Hippocampal formation (tissue), 2 donors: ENCODE data around the gene TBC1D8B.
"Not testable (repeated sequence)": the region's sequence is repeated elsewhere in the genome, so short reads cannot be mapped to it uniquely, and the experiment has no call there.

ENCODE experiments used
- DNase-seq, 2 donors: peaks; one replicate each; lab custom pipeline; 2025; lab: John Stamatoyannopoulos, UW

TBC1D8B gene

DNA sequence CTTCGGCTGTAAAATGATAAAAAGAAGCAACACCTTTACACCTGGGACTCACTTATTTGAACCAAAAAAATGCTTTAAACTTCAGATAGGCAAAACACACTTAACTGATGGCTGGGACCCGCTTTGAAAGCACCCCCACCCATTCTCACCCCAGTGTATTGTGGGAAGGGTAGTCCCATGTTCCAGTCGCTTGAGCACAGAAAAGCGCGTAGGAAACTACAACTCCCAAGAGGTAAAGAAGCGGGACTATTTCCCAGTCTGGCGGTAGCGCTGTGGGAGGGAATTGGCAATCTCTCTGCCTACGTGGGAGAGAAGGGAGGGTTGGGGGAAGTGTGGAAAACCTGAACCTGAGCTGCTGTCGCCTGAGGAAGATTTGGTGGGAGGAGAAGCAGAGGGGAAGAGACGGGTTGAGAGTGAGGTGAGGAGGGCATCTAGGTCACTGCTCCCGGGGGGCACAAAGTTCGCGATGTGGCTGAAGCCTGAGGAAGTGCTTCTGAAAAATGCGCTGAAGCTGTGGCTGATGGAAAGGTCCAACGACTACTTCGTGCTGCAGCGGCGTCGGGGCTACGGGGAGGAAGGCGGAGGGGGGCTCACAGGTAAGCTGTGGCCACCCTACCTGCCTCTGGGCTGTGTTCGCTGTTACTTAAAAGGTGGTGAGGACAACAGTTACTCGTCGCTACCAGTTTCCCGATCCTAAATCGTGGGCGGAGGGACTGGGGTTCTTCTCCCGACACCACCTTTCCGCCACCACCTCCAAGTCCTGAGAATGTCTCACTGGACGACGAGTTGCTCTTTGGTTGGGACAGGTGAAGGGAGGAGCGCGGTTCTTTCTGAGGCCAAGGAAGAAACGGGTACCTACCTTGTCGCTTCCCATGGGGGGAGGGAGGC lies at the start of gene TBC1D8B:
TBC1D8B (plus strand) TSS at position 286 of the 888 bp plus-strand sequence; CDS start at position 467, 181 bp downstream.
- DNase-seq, result peak; percentile 73 to 77

DNA sequence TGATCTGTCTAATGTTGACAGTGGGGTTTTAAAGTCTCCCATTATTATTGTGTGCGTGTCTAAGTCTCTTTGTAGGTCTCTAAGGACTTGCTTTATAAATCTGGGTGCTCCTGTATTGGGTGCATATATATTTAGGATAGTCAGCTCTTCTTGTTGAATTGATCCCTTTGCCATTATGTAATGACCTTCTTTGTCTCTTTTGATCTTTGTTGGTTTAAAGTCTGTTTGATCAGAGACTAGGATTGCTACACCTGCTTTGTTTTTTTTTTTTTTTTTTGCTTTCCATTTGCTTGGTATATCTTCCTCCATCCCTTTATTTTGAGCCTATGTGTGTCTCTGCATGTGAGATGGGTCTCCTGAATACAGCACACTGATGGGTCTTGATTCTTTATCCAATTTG lies 33.2 kb upstream of the TBC1D8B start:
- DNase-seq, result not testable (repeated sequence)

DNA sequence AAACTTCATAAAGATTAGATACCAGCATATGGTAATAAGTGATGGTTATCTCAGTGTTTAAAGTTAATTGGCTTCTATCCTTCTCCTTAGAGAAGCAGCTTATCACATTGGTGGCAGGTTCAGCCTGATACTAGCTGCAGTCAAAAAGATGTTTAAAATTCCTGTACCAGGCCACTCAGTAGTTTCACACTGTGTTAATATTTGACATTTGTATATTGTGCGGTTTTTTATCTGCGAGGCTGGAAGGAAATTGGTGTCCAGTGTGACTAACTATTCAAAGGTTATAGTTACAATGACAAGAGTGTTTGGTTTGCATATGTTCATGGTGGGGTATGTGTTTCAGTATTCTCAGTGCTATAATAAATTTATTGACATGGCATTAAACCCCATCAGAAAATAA lies 27.5 kb upstream of the TBC1D8B start:
- no peak for DNase-seq

DNA sequence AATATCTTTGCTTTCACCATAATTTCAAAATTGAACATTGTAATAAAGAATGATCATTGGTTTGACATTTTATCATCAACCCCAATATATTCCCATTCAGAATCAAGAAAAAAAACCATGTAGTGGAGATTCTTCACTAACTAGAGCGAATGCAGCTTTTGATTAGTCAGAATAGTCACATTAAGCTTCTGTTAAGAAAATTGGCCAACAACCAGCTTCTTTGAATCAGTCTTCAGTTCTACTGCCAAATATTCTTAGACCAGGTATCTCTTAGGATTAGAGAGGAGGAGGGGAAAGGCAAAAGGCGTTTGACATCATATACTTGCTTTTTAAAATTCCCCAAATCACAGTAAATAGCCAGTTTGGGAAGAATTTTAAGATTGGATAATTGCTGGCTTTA lies 22.2 kb upstream of the TBC1D8B start:
- no peak for DNase-seq

DNA sequence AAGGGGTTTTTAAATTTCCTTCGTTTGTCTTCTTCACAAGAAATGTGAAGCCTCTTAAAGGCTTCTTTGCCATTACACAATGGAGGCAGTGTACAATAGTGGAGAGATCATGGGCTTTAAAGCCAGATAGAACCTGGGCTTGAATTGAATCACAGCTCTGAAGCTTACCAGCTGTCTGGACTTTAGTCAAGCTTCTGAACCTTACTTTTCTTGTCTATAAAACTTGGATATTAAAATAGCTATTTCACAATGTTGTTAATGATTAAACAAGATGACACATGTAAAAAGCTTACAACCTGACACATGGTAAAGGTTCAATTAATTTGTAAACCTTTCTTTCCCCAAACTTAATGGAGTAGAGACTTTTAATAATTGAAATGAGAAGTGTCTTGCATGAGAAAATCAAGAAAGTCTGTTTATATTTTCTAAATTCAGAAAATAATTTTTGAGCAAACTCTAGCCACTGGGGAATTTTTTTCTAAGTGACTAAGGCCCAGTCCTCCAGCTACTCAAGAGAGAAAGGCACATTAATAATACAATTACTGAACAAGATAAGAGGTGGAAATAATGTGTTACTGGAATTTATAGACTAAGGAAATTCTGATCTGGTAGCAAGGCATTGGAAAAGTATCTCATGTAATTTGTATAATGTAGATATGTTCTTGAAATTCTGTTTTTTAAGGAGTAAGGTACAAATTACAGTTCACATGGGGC lies 21.7 kb upstream of the TBC1D8B start:
- no peak for DNase-seq

DNA sequence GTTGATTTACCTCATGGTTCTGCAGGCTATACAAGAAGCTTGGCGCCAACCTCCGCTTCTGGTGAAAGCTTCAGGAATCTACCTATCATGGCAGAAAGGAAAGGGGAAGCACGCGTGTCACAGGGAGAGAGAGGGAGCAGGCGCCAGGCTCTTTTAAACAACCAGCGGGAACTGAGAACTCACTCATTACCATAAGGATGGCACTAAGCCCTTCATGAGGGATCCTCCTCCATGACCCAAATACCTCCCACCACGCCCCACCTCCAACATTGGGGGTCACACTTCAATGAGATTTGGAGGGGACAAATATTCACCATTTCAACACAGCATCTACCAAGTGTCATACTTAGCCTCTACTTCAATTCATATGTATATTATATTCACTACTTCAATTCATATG lies 18.8 kb upstream of the TBC1D8B start:
- DNase-seq, result no peak

DNA sequence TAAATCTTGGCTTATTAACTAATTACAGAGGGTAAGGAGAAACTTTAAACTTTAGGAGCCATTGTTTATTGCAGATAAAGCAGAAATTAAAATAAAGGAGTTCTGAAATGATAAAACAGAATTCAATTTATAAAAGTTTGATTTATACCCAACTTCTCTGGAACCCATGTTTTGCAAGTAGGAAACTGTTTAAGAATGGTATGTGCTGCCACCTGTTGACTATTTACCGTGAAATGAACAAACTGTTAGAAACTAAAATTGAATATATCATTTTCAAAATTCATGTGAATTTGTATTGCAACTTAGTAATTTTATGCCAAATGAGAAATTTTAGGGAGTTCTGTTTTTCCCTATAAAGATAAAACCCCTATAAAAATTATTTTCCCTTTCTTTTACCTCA lies 11.0 kb upstream of the TBC1D8B start:
- DNase-seq, result no peak

DNA sequence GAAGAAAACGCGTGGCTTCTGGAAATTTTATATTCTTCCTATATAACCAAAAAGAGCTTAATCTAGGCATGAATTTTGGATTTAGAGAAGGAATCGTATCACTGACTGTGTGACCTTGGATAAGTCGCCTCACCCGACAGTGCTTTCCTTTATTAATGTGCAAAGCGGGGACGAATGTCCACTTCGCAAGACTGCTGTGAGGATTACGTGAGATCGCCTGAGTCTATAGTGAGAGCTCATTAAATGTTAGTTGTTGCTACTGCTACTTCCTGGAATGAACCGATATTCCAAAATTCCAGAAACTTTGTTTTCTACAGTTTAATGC lies 448 bp upstream of the TBC1D8B start:
- DNase-seq, result no peak

DNA sequence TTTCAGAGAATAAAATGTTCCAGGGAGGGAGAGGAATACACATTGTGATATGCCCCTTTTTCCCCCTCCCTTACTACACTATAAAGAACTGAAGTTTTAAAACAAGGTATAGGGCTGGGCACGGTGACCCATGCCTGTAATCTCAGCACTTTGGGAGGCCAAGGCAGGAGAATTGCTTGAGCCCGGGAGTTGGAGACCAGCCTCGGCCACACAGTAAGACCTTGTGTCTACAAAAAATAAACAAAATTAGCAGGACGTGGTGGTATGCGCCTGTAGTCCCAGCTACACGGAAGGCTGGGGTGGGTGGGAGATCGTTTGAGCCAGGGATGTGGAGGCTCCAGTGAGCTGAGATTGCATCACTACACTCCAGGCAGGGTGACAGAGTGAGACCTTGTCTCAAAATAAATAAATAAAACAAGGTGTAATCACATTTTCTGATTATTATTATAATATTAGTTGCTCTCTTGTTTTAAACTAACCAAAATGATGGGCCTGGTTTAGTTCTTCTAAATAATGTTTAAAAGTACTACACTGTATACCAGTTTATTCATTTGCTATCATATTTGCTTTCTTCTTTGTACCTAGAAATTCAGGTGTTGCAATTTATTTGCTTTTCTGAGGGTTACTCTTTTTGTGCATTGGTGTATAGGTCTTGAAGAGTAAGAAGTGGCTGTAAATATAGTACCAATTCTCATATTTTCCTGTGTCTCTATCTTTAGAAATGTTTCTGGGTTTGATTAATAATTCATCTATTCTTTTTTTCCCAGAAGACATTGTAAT lies 8.8 kb downstream of the TBC1D8B start:
- DNase-seq, result no peak

DNA sequence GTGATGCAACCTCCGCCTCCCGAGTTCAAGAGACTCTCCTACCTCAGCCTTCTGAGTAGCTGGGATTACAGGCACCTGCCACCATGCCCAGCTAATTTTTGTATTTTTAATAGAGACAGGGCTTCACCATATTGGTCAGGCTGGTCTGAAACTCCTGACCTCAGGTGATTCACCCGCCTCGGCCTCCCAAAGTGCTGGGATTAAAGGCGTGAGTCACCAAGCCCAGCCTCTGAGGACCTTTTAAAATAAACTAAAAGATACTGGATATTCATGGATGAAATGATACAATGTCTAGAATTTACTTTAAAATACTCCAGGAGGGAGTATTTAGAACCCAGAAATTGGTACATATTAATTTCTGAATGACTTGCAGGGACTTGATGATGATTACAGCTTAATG lies 10.5 kb downstream of the TBC1D8B start:
- DNase-seq, result not testable (repeated sequence)

DNA sequence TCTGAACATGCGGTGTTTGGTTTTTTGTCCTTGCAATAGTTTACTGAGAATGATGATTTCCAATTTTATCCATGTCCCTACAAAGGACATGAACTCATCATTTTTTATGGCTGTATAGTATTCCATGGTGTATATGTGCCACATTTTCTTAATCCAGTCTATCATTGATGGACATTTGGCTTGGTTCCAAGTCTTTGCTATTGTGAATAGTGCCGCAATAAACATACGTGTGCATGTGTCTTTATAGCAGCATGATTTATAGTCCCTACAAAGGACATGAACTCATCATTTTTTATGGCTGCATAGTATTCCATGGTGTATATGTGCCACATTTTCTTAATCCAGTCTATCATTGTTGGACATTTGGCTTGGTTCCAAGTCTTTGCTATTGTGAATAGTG lies 11.6 kb downstream of the TBC1D8B start:
- DNase-seq, result not testable (repeated sequence)

DNA sequence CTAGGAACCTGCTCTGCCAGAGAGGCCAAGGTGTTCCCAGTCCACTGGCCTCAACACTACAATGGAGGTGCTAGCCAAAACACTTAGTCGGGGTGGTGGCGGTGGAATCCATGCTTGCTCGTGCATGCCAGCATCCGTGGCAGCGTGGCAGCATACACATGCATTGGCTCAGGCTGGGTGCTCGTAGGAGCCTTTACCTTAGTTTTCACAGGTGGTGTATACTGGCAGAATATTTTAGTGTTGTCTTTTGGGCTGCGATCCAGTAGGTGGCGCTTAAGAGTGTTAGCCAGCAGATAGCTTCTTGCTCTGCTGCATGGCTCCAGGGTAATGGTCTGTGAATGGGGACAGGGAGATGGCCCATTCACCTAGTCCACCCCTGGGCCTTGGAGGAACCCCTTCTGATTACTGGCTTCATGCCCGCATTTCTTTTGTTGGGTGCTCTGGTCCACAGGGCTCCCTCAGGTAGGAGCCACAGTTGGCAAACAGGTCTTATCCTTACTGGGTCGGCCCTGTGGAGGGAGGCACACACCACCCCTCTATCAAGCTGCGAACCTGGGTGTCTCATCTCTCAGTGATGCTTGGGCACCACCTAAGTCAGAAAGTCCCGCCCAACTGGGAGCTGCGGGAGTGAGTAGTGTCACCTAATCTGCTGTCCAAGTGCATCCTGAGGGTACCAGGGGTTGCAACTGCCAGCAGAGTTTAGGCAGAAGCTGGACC lies 60.7 kb downstream of the TBC1D8B start:
- DNase-seq, result no peak

DNA sequence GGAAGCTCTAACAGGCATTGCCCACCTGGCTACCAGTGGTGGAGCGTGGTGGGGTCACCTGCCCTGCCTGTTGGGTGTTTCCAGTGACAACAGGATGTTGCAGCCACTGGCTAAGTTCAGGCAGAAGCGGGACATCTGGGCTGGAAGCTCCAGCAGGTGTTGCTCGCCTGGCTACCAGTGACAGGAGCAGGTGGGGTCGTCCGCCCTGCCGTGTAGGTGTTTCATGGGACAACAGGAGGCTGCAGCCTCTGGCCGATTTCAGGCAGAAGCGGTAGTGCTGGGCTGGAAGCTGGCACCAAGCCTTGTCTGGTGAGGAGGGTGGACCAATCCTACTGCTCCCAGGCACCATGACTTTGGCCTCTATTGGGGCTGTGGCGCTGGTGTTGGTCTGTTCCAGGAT lies 61.2 kb downstream of the TBC1D8B start:
- DNase-seq, result no peak

DNA sequence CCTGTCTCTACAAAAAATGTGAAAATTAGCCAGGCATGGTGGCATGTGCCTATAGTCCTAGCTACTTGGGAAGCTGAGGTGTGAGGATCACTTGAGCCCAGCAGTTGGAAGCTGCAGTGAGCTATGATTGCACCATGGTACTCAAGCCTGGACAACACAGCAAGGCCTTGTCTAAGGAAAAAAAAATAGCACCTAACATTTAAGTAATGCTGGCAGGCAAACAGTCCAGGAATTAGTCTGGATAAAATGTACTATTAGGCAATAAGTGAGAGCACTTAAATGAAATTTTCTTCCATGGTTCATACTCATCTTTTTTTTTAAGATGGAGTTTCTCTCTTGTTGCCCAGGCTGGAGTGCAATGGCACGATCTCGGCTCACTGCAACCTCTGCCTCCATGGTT lies 70.3 kb downstream of the TBC1D8B start:
- DNase-seq, result not testable (repeated sequence)

DNA sequence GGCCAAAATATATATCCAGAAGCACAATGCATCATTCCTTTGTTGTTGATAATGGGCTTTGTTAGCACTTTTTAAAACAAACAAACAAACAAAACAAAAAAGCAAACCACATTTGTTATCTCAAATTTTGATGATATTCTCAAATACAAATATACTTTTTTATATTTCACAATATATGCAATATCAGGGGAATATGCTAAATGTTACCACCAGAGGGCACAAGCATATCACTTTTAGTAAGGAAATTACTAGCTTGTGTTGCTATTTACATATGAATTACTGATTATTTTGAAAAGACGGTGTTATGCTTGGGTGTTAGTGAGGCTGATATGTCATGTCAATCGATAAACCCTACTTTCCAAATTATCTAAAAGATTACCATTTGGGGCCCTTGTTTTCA lies 71.6 kb downstream of the TBC1D8B start:
- DNase-seq, result no peak

DNA sequence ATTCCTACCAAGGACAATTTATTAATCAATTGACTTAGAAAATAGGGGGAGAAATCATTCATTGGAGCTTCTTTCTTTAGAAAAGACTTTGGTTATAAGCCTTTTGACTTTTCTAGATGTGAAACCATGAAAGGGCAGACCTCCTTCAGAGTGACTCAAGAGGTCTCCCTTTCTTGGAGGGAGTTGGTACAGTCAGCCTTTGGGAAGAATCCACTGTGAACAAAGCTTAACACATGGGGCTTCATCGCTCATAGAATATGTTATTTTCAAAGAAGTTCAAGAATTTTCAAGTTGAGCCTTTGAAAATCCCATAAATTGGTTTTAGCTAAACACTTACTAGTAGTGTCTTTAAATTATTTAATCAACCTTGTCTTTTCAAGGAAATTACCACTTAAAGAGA lies 72.7 kb downstream of the TBC1D8B start:
- no peak for DNase-seq

DNA sequence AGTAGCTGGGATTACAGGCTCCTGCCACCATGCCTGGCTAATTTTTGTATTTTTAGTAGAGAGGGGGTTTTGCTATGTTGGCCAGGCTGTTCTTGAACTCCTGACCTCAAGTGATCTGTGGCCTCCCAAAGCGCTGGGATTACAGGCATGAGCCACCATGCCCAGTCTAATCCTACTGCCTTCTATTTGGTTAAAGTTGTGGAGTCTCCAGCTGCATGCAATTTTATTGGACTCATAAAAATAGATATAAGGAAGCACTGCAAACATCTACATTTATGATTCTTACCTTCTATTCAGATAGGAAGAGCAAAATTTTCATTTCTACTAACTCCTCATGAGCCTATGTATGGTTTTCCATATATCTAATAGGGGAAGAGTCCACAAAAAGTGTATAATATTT lies 87.0 kb downstream of the TBC1D8B start:
- no peak for DNase-seq

DNA sequence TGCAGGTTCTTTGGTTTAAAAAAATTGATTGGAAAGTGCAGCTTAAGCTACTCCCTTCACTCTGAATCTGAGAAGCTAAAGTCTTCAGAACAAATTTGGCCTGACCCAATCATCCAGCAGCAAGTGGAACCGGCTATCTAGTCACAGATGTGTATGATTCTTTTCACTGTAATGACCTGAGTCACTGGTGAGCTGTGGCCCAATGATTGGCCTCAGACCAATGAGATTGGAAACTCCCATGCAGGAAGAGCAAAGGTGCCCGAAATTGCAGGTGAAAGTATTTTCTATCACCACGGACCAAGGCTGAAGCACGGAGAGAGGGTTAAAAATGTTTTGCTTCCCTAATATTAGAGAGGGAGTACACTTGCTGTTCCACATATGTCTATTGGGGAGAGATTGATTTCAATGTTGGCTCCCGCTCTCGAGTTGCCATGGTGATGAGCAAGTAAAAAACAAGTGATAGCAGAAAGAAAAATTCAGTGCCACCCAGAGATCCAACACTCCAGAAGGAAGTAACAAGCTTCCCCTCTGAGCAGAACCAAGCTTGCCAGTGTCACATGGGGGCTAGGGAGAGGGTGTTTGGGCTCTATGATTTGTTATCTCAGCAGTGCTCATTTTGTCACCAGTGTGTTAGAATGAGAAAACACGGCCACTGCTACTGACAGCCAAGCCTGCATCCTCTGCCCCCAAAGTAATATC lies 89.4 kb downstream of the TBC1D8B start:
- DNase-seq, result no peak

DNA sequence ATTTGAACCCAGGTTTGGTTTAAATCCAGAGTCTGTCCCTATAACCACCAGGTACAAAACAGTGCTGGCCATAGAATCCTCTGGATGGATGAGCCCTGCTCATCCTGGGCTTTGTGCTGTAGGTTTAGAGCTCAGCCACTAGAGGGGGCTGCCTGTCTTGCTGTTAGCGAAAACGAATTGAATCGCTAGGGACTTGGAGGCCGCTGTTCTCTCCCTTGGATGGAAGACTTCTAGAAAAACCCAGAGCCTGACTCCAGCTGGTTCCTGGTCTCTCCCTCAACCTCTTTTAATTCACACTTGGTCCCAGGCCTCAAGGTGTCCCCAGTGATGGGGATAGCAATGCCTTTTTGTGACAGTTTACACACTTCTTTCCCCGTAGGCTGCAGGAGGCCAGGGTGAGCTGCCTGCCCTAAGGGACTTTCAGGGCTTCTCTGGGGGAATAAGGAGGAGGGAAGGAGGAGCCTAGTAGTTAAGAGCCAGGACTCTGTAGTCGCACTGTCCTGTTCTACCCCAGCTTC lies 92.0 kb downstream of the TBC1D8B start:
- DNase-seq, result peak; percentile 44 to 67

DNA sequence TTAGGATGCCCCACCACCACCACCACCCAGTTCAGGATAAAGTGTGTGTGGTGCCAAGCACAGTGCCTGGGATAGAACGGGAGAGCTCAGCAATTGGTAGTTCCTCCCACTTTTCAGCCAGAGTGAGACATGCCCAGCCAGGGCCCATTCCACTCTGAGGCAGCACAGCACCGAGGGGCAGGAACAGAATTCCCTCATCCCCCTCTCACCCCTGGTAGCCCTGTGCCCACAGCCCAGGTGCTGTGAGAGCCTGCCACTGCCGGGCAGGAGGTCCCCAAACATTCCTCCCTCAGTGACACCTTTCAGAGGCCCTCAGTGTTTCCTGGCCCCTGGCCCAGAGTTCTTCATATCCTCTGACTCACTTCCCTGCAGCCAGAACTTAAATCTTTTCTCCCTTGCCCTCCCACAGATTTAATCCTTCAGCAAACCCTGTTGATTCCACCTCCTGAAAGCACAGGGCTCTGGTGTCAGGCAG lies 92.5 kb downstream of the TBC1D8B start:
- DNase-seq, result no peak

DNA sequence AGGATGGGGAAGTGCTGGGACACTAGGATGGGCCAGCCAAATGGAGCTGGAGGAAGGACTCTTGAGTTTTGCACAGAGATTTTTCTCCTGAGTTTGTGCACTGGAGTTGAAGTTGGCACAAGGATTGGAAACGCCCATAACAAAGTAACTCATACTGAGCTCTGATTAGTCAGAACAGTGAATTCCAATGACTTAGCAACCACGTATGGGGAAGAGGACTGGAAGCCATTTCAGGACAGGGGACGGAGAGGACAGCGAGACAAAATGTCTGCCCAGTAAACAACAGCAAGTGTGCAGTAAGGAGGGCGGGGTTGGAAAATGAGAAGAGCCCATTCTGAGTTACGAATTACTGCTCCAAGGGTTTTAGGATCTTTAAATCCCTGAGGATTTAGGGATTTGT lies 94.8 kb downstream of the TBC1D8B start:
- no peak for DNase-seq
